Esophagus muscularis mucosa (tissue), 4 donors: Measurements from ENCODE around the gene CDH4. TPM values are rescaled to one million over a fixed set of nuclear protein-coding genes. Genes with fewer than 3 reads are reported as not detected.

Experiments
- DNase-seq: peaks from one replicate; pipeline ENCODE4 v3.0.0-alpha.2; 2017; ENCODE audit errors: extremely low spot score
- H3K27ac ChIP-seq, 4 donors: fragments of 200-600 bp; sonication (generic); replicated peaks in 1 of 4; 1 replicate in 3 of 4; 2 replicates in 1 of 4; pipeline ENCODE4 v1.5.1; 2016 to 2019; ENCODE audit warnings: mild to moderate bottlenecking in 1 of 4
- H3K27me3 ChIP-seq, 4 donors: fragments of 200-600 bp; sonication (generic); one replicate each; pipeline versions ENCODE4 v1.5.1 to v1.6.0; 2016 to 2019
- H3K36me3 ChIP-seq, 4 donors: fragments of 200-600 bp; sonication (generic); one replicate each; pipeline ENCODE4 v1.5.1; 2016 to 2019
- H3K4me1 ChIP-seq, 4 donors: fragments of 200-600 bp; sonication (generic); one replicate each; pipeline ENCODE4 v1.5.1; 2016 to 2019
- H3K4me3 ChIP-seq, 4 donors: fragments of 200-600 bp; sonication (generic); 1 replicate in 2 of 4; 2 replicates in 2 of 4; pipeline ENCODE4 v1.5.1; 2016 to 2019; ENCODE audit warnings: mild to moderate bottlenecking in 4 of 4, moderate library complexity in 1 of 4
- H3K9me3 ChIP-seq, 4 donors: fragments of 200-600 bp; sonication (generic); 1 replicate in 3 of 4; 2 replicates in 1 of 4; pipeline ENCODE4 v1.5.1; 2016 to 2019
- CTCF ChIP-seq, 3 experiments: fragments of 200-600 bp in 2 of 3; fragments of 450-650 bp in 1 of 3; sonication (generic) in 2 of 3; IDR thresholded peaks; one replicate each; pipeline ENCODE4 v1.5.1; 2017 to 2019; ENCODE audit warnings: antibody characterized with exemption in 3 of 3, mild to moderate bottlenecking in 2 of 3, moderate library complexity in 1 of 3
- EP300 ChIP-seq: sonication (generic); formaldehyde crosslinking; IDR thresholded peaks from one replicate; pipeline ENCODE4 v1.6.1; 2017; ENCODE audit warnings: antibody characterized with exemption
- POLR2A ChIP-seq: fragments of 450-650 bp; IDR thresholded peaks from one replicate; pipeline ENCODE4 v1.6.1; 2017; ENCODE audit warnings: antibody characterized with exemption, moderate library complexity, mild to moderate bottlenecking, low read depth
- POLR2AphosphoS5 ChIP-seq, 2 donors: sonication (generic); formaldehyde crosslinking; IDR thresholded peaks; one replicate each; pipeline ENCODE4 v1.6.1; 2017; ENCODE audit warnings: antibody characterized with exemption in 2 of 2
- WGBS: methylation state at CpG from one replicate; pipeline ENCODE4 v1.1.5; 2018; 5-methylcytosine and 5-hydroxymethylcytosine counted together
- intact Hi-C: fragments of 100-400 bp; cut with DNase I; formaldehyde crosslinking; loops from one replicate; pipeline ENCODE4 v1.15.1; 2023
- total RNA-seq, 4 donors: library from RNA; depleted of rRNA; stranded (reverse); fragments of >200 nt; gene quantifications; one replicate each; pipeline versions ENCODE4 v1.1.0 to v1.2.1, GENCODE V29; 2016

The CDH4 gene
- total RNA-seq, 4 donors from 2014 or later, result 0.42 to 1.3 (median 0.48) TPM

- H3K36me3 ChIP-seq, result no peaks in the 10 kb centered on the region
- H3K4me1 ChIP-seq, result peaks cover 3 to 28% (median 24%) of the 10 kb centered on the region in 4 donors
- TF ChIP-seq POLR2A (no peak), CTCF (IDR thresholded peaks at IDR 0.05) (no peak), EP300 (no peak), POLR2AphosphoS5 (IDR thresholded peaks at IDR 0.05) (no peak)
- no peak overlapping the region for H3K27ac ChIP-seq
- intact Hi-C loops, result no loop called here
- no peaks in the 10 kb centered on the region for H3K9me3 ChIP-seq
- 78% methylated on average over 11 of the region's 11 CpGs for WGBS
- peaks cover 0 to 59% (median 7%) of the 10 kb centered on the region in 4 donors for H3K27me3 ChIP-seq
- no peak for DNase-seq
- H3K4me3 ChIP-seq, result no peak overlapping the region
These were observed 3.0 kb downstream of the CDH4 start for GRCh38 chr20:61254881-61255626.

- peaks cover 0 to 53% (median 5%) of the 10 kb centered on the region in 4 donors for H3K27me3 ChIP-seq
These were observed 4.3 kb downstream of the CDH4 start for GRCh38 chr20:61256365-61256764.

GRCh38 chr20:61256824-61257223 lies 4.8 kb downstream of the CDH4 start:
- 66% methylated on average over 7 of the region's 7 CpGs for WGBS
- no peak for TF ChIP-seq CTCF (IDR thresholded peaks at IDR 0.05)
- TF ChIP-seq POLR2AphosphoS5 (IDR thresholded peaks at IDR 0.05), result no peak
- TF ChIP-seq POLR2A, result no peak
- TF ChIP-seq EP300, result no peak
- Histone ChIP-seq H3K4me3 (no peak overlapping the region), H3K36me3 (no peaks in the 10 kb centered on the region), H3K9me3 (no peaks in the 10 kb centered on the region), H3K27me3 (peaks cover 0 to 52% (median under 1%) of the 10 kb centered on the region in 4 donors), H3K27ac (no peak overlapping the region), H3K4me1 (peaks cover 3 to 22% (median 20%) of the 10 kb centered on the region in 4 donors)
- no peak for DNase-seq
- intact Hi-C loops, result no loop called here

More at GRCh38 chr20:61256365-61256764, 4.3 kb downstream of the CDH4 start:
- TF ChIP-seq POLR2A (no peak), POLR2AphosphoS5 (IDR thresholded peaks at IDR 0.05) (no peak), CTCF (IDR thresholded peaks at IDR 0.05) (no peak), EP300 (no peak)
- 92% methylated on average over 9 of the region's 9 CpGs for WGBS
- intact Hi-C loops, result no loop called here
- no peak for DNase-seq
- peaks cover 3 to 27% (median 24%) of the 10 kb centered on the region in 4 donors for H3K4me1 ChIP-seq
- H3K27ac ChIP-seq, result no peak overlapping the region
- H3K4me3 ChIP-seq, result no peak overlapping the region
- H3K36me3 ChIP-seq, result no peaks in the 10 kb centered on the region
- H3K9me3 ChIP-seq, result no peaks in the 10 kb centered on the region

- no peaks in the 10 kb centered on the region for H3K36me3 ChIP-seq
- DNase-seq, result no peak
- no peak overlapping the region for H3K4me3 ChIP-seq
- intact Hi-C loops, result no loop called here
- no peak for TF ChIP-seq POLR2A
- TF ChIP-seq EP300, result no peak
- no peak for TF ChIP-seq POLR2AphosphoS5 (IDR thresholded peaks at IDR 0.05)
- TF ChIP-seq CTCF (IDR thresholded peaks at IDR 0.05), result no peak
- peaks cover 0 to 47% (median 0%) of the 10 kb centered on the region in 4 donors for H3K27me3 ChIP-seq
- H3K9me3 ChIP-seq, result no peaks in the 10 kb centered on the region
- WGBS, result 92% methylated on average over 17 of the region's 20 CpGs
- H3K4me1 ChIP-seq, result peaks cover 3 to 18% (median 16%) of the 10 kb centered on the region in 4 donors
- H3K27ac ChIP-seq, result no peak overlapping the region
These were observed 5.5 kb downstream of the CDH4 start for GRCh38 chr20:61257611-61258010.
